AG04450 (cell line): ENCODE results near the gene BCAS1. TPM values are rescaled to one million over a fixed set of nuclear protein-coding genes. Genes with fewer than 3 reads are reported as not detected.
A peak's percentile ranks its signal among the peaks of the same experiment; 100 is the strongest.

Experiments used
- CTCF ChIA-PET: fragments of 300-600, 350-600 bp; formaldehyde crosslinking; extraction: SDS; loops from one replicate; lab custom pipeline; 2022; ENCODE audit warnings: antibody characterized with exemption, inconsistent platforms; lab: Charles Lee
- POLR2A ChIA-PET: fragments of 350-600 bp; formaldehyde crosslinking; extraction: SDS; loops from one replicate; lab custom pipeline; 2021; ENCODE audit warnings: antibody characterized with exemption, inconsistent platforms; lab: Yijun Ruan, JAX
- DNase-seq: peaks from one replicate; pipeline ENCODE4 v3.0.0-alpha.2; 2011; ENCODE audit warnings: low read depth, low spot score
- H3K27ac ChIP-seq: one replicate; pipeline ENCODE4 v1.5.1; 2012; ENCODE audit warnings: low read depth, low read length, control low read depth
- H3K27me3 ChIP-seq: one replicate; pipeline ENCODE4 v1.6.0; 2012; ENCODE audit warnings: low read length; ENCODE audit not compliant: control insufficient read depth, insufficient read depth
- H3K4me3 ChIP-seq: 2 replicates; pipeline ENCODE4 v1.5.1; 2011; ENCODE audit warnings: mild to moderate bottlenecking, low read depth, low read length, control low read depth
- H3K9me3 ChIP-seq: 2 replicates; pipeline ENCODE4 v1.5.1; 2012; ENCODE audit warnings: low read length; ENCODE audit not compliant: control insufficient read depth, insufficient read depth
- CTCF ChIP-seq: IDR thresholded peaks from 2 replicates; pipeline ENCODE4 v1.5.1; 2011; ENCODE audit warnings: low read depth, low read length, control low read depth, inconsistent platforms
- polyA plus RNA-seq: library from polyadenylated mRNA; depleted of rRNA; stranded (reverse); fragments of >200 nt; gene quantifications from 2 replicates; pipeline ENCODE4 v1.2.3, GENCODE V29; 2011

The BCAS1 gene
- polyA plus RNA-seq, 1 experiment, result not detected

GRCh38 chr20:54103762-54104600 is 33.6 kb upstream of the BCAS1 start:
- Histone ChIP-seq H3K27ac (no peak overlapping the region), H3K9me3 (no peaks in the 10 kb centered on the region), H3K27me3 (no peaks in the 10 kb centered on the region), H3K4me3 (no peak overlapping the region)
- no peak for DNase-seq
- no peak for TF ChIP-seq CTCF
- POLR2A ChIA-PET, result no interaction called here
- CTCF ChIA-PET, result interaction anchor here (0.6 to 22.6 kb wide), 50 partner anchors 8 to 546 kb away, joined by 3 to 951 read pairs (median 4); partner anchors contain the start of gene PFDN4

GRCh38 chr20:54103067-54103761 is 32.8 kb upstream of the BCAS1 start:
- DNase-seq, result no peak
- POLR2A ChIA-PET, result no interaction called here
- CTCF ChIA-PET, result interaction anchor here (0.6 to 22.6 kb wide), 43 partner anchors 8 to 547 kb away, joined by 3 to 951 read pairs (median 5); partner anchors contain the start of gene PFDN4

GRCh38 chr20:54102543-54102942 is 32.1 kb upstream of the BCAS1 start:
- no peak for DNase-seq
- TF ChIP-seq CTCF, result no peak
- no peak overlapping the region for H3K27ac ChIP-seq
- H3K9me3 ChIP-seq, result no peaks in the 10 kb centered on the region
- POLR2A ChIA-PET, result no interaction called here
- CTCF ChIA-PET, result interaction anchor here (1.0 to 22.6 kb wide), 23 partner anchors 7 to 547 kb away, joined by 3 to 951 read pairs (median 8); partner anchors contain the start of gene PFDN4
- no peak overlapping the region for H3K4me3 ChIP-seq
- H3K27me3 ChIP-seq, result no peaks in the 10 kb centered on the region

More at GRCh38 chr20:54103067-54103761, 32.8 kb upstream of the BCAS1 start:
- Histone ChIP-seq H3K27me3 (no peaks in the 10 kb centered on the region), H3K27ac (no peak overlapping the region), H3K4me3 (no peak overlapping the region), H3K9me3 (no peaks in the 10 kb centered on the region)
- peak; percentile 96 for TF ChIP-seq CTCF

- H3K9me3 ChIP-seq, result no peaks in the 10 kb centered on the region
- H3K4me3 ChIP-seq, result no peak overlapping the region
- ChIA-PET POLR2A (no interaction called here), CTCF (interaction anchor here (1.2 to 22.6 kb wide), 4 partner anchors 36 to 101 kb away, joined by 3 to 951 read pairs (median 4); partner anchors contain the start of gene PFDN4)
- no peak for DNase-seq
- no peaks in the 10 kb centered on the region for H3K27me3 ChIP-seq
- no peak overlapping the region for H3K27ac ChIP-seq
- TF ChIP-seq CTCF, result no peak
These were observed 30.2 kb upstream of the BCAS1 start for GRCh38 chr20:54100563-54100962.
